H1 (cell line): ENCODE data around the gene C12orf76. TPM values are rescaled to one million over a fixed set of nuclear protein-coding genes. Genes with fewer than 3 reads are reported as not detected.

Source experiments
- polyA plus RNA-seq, 7 experiments: library from polyadenylated mRNA; depleted of rRNA in 3 of 7; stranded (reverse) in 5 of 7; unstranded in 2 of 7; fragments of >200 nt in 5 of 7; fragments of 200-250 nt in 2 of 7; gene quantifications; 1 replicate in 5 of 7; 2 replicates in 1 of 7; 4 replicates in 1 of 7; pipeline versions ENCODE4 v1.2.1 to v1.2.3, GENCODE V29; 2011 to 2013; ENCODE audit warnings: missing spikeins in 2 of 7, mixed read lengths in 2 of 7
- total RNA-seq: library from RNA; stranded (reverse); fragmentation: NEBNext Ultra II Directional; extraction: Animal tissue kit (Norgen Biotek cat#: 25700); gene quantifications from 2 replicates; pipeline ENCODE4 v1.2.1, GENCODE V29; 2021
- TF ChIP-seq, protein P1 (sequence below): fragments of 300-600 bp; sonication (generic); IDR thresholded peaks from 2 replicates; pipeline ENCODE4 v1.7.1; 2012; ENCODE audit warnings: low read length, moderate library complexity, mild to moderate bottlenecking, inconsistent platforms; ENCODE audit not compliant: insufficient replicate concordance

Gene C12orf76
- total and polyA plus RNA-seq, 2 of the 8 experiments (the other 6 are each of a cell fraction or from before 2014, with no cell fraction given): 14.4 to 18.6 TPM

- TF ChIP-seq, protein P1, sequence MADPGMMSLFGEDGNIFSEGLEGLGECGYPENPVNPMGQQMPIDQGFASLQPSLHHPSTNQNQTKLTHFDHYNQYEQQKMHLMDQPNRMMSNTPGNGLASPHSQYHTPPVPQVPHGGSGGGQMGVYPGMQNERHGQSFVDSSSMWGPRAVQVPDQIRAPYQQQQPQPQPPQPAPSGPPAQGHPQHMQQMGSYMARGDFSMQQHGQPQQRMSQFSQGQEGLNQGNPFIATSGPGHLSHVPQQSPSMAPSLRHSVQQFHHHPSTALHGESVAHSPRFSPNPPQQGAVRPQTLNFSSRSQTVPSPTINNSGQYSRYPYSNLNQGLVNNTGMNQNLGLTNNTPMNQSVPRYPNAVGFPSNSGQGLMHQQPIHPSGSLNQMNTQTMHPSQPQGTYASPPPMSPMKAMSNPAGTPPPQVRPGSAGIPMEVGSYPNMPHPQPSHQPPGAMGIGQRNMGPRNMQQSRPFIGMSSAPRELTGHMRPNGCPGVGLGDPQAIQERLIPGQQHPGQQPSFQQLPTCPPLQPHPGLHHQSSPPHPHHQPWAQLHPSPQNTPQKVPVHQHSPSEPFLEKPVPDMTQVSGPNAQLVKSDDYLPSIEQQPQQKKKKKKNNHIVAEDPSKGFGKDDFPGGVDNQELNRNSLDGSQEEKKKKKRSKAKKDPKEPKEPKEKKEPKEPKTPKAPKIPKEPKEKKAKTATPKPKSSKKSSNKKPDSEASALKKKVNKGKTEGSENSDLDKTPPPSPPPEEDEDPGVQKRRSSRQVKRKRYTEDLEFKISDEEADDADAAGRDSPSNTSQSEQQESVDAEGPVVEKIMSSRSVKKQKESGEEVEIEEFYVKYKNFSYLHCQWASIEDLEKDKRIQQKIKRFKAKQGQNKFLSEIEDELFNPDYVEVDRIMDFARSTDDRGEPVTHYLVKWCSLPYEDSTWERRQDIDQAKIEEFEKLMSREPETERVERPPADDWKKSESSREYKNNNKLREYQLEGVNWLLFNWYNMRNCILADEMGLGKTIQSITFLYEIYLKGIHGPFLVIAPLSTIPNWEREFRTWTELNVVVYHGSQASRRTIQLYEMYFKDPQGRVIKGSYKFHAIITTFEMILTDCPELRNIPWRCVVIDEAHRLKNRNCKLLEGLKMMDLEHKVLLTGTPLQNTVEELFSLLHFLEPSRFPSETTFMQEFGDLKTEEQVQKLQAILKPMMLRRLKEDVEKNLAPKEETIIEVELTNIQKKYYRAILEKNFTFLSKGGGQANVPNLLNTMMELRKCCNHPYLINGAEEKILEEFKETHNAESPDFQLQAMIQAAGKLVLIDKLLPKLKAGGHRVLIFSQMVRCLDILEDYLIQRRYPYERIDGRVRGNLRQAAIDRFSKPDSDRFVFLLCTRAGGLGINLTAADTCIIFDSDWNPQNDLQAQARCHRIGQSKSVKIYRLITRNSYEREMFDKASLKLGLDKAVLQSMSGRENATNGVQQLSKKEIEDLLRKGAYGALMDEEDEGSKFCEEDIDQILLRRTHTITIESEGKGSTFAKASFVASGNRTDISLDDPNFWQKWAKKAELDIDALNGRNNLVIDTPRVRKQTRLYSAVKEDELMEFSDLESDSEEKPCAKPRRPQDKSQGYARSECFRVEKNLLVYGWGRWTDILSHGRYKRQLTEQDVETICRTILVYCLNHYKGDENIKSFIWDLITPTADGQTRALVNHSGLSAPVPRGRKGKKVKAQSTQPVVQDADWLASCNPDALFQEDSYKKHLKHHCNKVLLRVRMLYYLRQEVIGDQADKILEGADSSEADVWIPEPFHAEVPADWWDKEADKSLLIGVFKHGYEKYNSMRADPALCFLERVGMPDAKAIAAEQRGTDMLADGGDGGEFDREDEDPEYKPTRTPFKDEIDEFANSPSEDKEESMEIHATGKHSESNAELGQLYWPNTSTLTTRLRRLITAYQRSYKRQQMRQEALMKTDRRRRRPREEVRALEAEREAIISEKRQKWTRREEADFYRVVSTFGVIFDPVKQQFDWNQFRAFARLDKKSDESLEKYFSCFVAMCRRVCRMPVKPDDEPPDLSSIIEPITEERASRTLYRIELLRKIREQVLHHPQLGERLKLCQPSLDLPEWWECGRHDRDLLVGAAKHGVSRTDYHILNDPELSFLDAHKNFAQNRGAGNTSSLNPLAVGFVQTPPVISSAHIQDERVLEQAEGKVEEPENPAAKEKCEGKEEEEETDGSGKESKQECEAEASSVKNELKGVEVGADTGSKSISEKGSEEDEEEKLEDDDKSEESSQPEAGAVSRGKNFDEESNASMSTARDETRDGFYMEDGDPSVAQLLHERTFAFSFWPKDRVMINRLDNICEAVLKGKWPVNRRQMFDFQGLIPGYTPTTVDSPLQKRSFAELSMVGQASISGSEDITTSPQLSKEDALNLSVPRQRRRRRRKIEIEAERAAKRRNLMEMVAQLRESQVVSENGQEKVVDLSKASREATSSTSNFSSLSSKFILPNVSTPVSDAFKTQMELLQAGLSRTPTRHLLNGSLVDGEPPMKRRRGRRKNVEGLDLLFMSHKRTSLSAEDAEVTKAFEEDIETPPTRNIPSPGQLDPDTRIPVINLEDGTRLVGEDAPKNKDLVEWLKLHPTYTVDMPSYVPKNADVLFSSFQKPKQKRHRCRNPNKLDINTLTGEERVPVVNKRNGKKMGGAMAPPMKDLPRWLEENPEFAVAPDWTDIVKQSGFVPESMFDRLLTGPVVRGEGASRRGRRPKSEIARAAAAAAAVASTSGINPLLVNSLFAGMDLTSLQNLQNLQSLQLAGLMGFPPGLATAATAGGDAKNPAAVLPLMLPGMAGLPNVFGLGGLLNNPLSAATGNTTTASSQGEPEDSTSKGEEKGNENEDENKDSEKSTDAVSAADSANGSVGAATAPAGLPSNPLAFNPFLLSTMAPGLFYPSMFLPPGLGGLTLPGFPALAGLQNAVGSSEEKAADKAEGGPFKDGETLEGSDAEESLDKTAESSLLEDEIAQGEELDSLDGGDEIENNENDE: no peak
These were observed 24.3 kb downstream of the C12orf76 start (continued) for GRCh38 chr12:110024051-110024450.
